ENCODE measurements around the gene SLC35B4. TPM values are rescaled to one million over a fixed set of nuclear protein-coding genes. Genes with fewer than 3 reads are reported as not detected.
A peak's percentile ranks its signal among the peaks of the same experiment; 100 is the strongest.

Gene SLC35B4
- 20.0 and 20.4 TPM in 2 replicates for total RNA-seq (2014; rRNA removed; shearing (Covaris generic))
- polyA plus RNA-seq (2014; cell fraction: nucleus; rRNA removed): 10.5 and 13.0 TPM in 2 replicates

- DNase-seq (ENCODE audit: extremely low read depth, low read depth): peak; percentile 96
Measured at GRCh38 chr7:134316539-134317344, at the start of gene SLC35B4. Gene SLC35B4, minus strand, starts transcription at chr7:134316930. Its CDS starts 179 bp downstream, at chr7:134316751.

GRCh38 chr7:134366481-134366880 is 49.8 kb upstream of the SLC35B4 start:
- no peak for DNase-seq (ENCODE audit: extremely low read depth, low read depth)

GRCh38 chr7:134365341-134366054 is 48.8 kb upstream of the SLC35B4 start:
- no peak for DNase-seq (ENCODE audit: extremely low read depth, low read depth)

GRCh38 chr7:134364619-134365037 is 47.9 kb upstream of the SLC35B4 start:
- peak; percentile 6 for DNase-seq (ENCODE audit: extremely low read depth, low read depth)

GRCh38 chr7:134362587-134363483 is 46.1 kb upstream of the SLC35B4 start:
- peak; percentile 20 for DNase-seq (ENCODE audit: extremely low read depth, low read depth)

GRCh38 chr7:134359787-134360432 is 43.2 kb upstream of the SLC35B4 start:
- no peak for DNase-seq (ENCODE audit: extremely low read depth, low read depth)

GRCh38 chr7:134357486-134357885 is 40.8 kb upstream of the SLC35B4 start:
- DNase-seq (ENCODE audit: extremely low read depth, low read depth): no peak

GRCh38 chr7:134356421-134356936 is 39.7 kb upstream of the SLC35B4 start:
- no peak for DNase-seq (ENCODE audit: extremely low read depth, low read depth)

- no peak for DNase-seq (ENCODE audit: extremely low read depth, low read depth)
Measured at GRCh38 chr7:134355927-134356326, 39.2 kb upstream of the SLC35B4 start.

GRCh38 chr7:134355004-134355525 is 38.3 kb upstream of the SLC35B4 start:
- DNase-seq (ENCODE audit: extremely low read depth, low read depth): no peak

GRCh38 chr7:134353411-134353810 is 36.7 kb upstream of the SLC35B4 start:
- no peak for DNase-seq (ENCODE audit: extremely low read depth, low read depth)

- no peak for DNase-seq (ENCODE audit: extremely low read depth, low read depth)
Measured at GRCh38 chr7:134351424-134351823, 34.7 kb upstream of the SLC35B4 start.

- no peak for DNase-seq (ENCODE audit: extremely low read depth, low read depth)
Measured at GRCh38 chr7:134350709-134351108, 34.0 kb upstream of the SLC35B4 start.

GRCh38 chr7:134347567-134347966 is 30.8 kb upstream of the SLC35B4 start:
- no peak for DNase-seq (ENCODE audit: extremely low read depth, low read depth)

GRCh38 chr7:134343796-134344195 is 27.1 kb upstream of the SLC35B4 start:
- no peak for DNase-seq (ENCODE audit: extremely low read depth, low read depth)

- DNase-seq (ENCODE audit: extremely low read depth, low read depth): no peak
Measured at GRCh38 chr7:134343136-134343535, 26.4 kb upstream of the SLC35B4 start.

GRCh38 chr7:134339475-134339874 is 22.7 kb upstream of the SLC35B4 start:
- no peak for DNase-seq (ENCODE audit: extremely low read depth, low read depth)

- no peak for DNase-seq (ENCODE audit: extremely low read depth, low read depth)
Measured at GRCh38 chr7:134337980-134338379, 21.2 kb upstream of the SLC35B4 start.

GRCh38 chr7:134334408-134334807 is 17.7 kb upstream of the SLC35B4 start:
- DNase-seq (ENCODE audit: extremely low read depth, low read depth): no peak

- no peak for DNase-seq (ENCODE audit: extremely low read depth, low read depth)
Measured at GRCh38 chr7:134333943-134334342, 17.2 kb upstream of the SLC35B4 start.
